Mucosa of stomach (tissue), 1 donor: ENCODE results near the gene ACTL7B.
"Not testable (repeated sequence)": the region's sequence is repeated elsewhere in the genome, so short reads cannot be mapped to it uniquely, and the experiment has no call there.

ENCODE experiments used
- H3K27me3 ChIP-seq: one replicate; pipeline ENCODE4 v1.7.0; 2013; ENCODE audit warnings: mild to moderate bottlenecking, low read length; ENCODE audit not compliant: control insufficient read depth, insufficient read depth
- H3K36me3 ChIP-seq: one replicate; pipeline ENCODE4 v1.7.0; 2013; ENCODE audit warnings: low read length; ENCODE audit not compliant: control insufficient read depth, insufficient read depth
- H3K4me1 ChIP-seq: one replicate; pipeline ENCODE4 v1.7.0; 2013; ENCODE audit warnings: mild to moderate bottlenecking, low read length; ENCODE audit not compliant: control insufficient read depth, insufficient read depth
- H3K4me3 ChIP-seq: one replicate; pipeline ENCODE4 v1.7.0; 2013; ENCODE audit warnings: low read length
- H3K9ac ChIP-seq: one replicate; pipeline ENCODE4 v1.7.0; 2013; ENCODE audit warnings: mild to moderate bottlenecking, low read length, moderate library complexity
- H3K9me3 ChIP-seq: one replicate; pipeline ENCODE4 v1.7.0; 2013; ENCODE audit warnings: mild to moderate bottlenecking, low read length, moderate library complexity; ENCODE audit not compliant: control insufficient read depth
- donor health status: Pancreatic carcinoma.

The ACTL7B gene

GRCh38 chr9:108854094-108854493, 1.7 kb downstream of the ACTL7B start:
- no peak overlapping the region for H3K4me3 ChIP-seq
- no peaks in the 10 kb centered on the region for H3K9me3 ChIP-seq
- H3K27me3 ChIP-seq, result no peaks in the 10 kb centered on the region
- H3K9ac ChIP-seq, result no peak overlapping the region
- no peaks in the 10 kb centered on the region for H3K4me1 ChIP-seq
- H3K36me3 ChIP-seq, result no peaks in the 10 kb centered on the region

- Histone ChIP-seq H3K9ac (no peak overlapping the region), H3K4me3 (no peak overlapping the region), H3K27me3 (no peaks in the 10 kb centered on the region), H3K9me3 (no peaks in the 10 kb centered on the region), H3K36me3 (no peaks in the 10 kb centered on the region), H3K4me1 (no peaks in the 10 kb centered on the region)
These were observed 3.7 kb downstream of the ACTL7B start for GRCh38 chr9:108852079-108852478.

GRCh38 chr9:108851138-108851537, 4.6 kb downstream of the ACTL7B start:
- Histone ChIP-seq H3K27me3 (no peaks in the 10 kb centered on the region), H3K9me3 (no peaks in the 10 kb centered on the region), H3K9ac (no peak overlapping the region), H3K4me1 (no peaks in the 10 kb centered on the region), H3K36me3 (no peaks in the 10 kb centered on the region), H3K4me3 (no peak overlapping the region)

DNA sequence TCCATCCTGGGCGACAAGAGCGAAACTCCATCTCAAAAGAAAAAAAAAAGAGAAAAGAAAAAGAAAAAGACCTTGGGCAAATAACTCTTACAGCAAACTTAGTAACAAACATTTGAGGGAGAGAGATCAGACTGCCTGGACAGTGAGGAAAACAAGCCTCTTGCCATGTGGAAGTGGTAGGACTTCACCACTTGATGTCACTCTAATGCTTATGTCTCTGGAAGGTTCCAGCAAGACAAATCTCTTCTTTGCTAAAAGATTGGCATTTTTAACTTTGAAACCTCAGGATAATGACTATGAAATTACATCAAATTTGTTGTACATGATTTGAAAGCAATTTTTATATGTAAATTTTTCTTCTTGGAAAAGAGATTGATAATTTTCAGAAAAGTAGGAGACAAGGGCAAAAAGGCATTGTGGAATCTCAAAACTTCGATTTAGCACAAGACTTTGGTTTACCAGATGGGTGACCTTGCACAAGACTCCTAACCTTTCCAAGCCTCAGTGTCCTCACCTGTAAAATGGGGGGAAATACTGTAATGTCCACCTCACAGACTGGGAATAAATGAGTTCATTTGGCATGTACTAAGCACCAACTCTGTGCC, 5.4 kb downstream of the ACTL7B start:
- H3K4me3 ChIP-seq, result no peak overlapping the region
- H3K9ac ChIP-seq, result no peak overlapping the region
- H3K4me1 ChIP-seq, result no peaks in the 10 kb centered on the region
- H3K27me3 ChIP-seq, result no peaks in the 10 kb centered on the region
- H3K36me3 ChIP-seq, result no peaks in the 10 kb centered on the region
- no peaks in the 10 kb centered on the region for H3K9me3 ChIP-seq

DNA sequence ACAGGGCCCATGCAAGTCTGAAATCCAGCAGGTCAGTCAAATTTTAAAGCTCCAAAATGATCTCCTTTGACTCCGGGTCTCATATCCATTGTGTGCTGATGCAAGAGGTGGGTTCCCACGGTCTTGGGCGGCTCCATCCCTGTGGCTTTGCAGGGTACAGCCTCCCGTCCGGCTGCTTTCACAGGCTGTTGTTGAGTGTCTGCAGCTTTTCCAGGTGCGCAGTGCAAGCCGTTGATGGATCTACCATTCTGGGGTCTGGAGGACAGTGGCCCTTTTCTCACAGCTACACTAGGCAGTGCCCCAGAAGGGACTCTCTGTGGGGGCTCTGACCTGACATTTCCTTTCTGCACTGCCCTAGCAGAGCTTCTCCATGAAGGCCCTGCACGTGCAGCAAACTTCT, 7.5 kb downstream of the ACTL7B start:
- H3K27me3 ChIP-seq, H3K9me3 ChIP-seq, H3K9ac ChIP-seq, H3K4me3 ChIP-seq, H3K36me3 ChIP-seq, H3K4me1 ChIP-seq: not testable (repeated sequence)

DNA sequence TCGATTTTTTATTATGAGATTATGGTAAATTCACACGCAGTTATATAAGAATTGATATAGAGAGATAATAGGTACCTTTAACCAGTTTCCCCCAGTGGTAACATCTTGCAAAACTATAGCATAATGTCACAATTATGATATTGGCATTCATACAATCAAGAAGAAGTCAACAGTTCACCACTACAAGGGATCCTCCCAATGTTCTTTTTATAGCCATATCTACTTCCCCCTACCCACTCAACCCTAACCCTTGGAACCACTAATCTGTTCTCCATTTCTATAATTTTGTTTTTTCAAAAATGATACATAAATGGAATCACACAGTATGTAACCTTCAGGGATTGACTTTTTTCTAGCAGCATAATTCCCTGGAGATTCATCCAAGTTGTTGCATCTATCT, 9.8 kb downstream of the ACTL7B start:
- H3K27me3 ChIP-seq, result no peaks in the 10 kb centered on the region
- no peaks in the 10 kb centered on the region for H3K9me3 ChIP-seq
- no peak overlapping the region for H3K4me3 ChIP-seq
- H3K9ac ChIP-seq, result no peak overlapping the region
- H3K4me1 ChIP-seq, result no peaks in the 10 kb centered on the region
- no peaks in the 10 kb centered on the region for H3K36me3 ChIP-seq

DNA sequence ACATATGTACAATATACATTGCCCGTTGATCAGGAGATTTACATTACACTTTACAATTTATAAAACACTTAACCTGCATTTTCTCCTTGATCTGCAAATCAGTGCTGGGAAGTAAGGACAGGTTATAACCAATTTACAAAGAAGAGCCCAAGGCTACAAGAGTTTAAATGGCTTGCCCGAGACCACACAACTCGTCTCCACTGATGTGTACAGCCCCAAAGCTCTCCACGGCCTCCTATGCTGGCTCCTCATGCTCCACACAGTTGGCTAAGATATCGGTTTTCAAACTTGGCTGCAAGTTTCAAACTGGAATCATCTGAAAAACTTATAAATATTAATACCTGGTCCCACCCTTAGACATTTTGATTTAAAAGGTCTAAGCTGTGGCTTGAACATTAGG, 10.3 kb downstream of the ACTL7B start:
- Histone ChIP-seq H3K27me3 (no peaks in the 10 kb centered on the region), H3K4me3 (no peak overlapping the region), H3K4me1 (no peaks in the 10 kb centered on the region), H3K9me3 (no peaks in the 10 kb centered on the region), H3K36me3 (no peaks in the 10 kb centered on the region), H3K9ac (no peak overlapping the region)

- no peak overlapping the region for H3K4me3 ChIP-seq
These were observed 10.9 kb downstream of the ACTL7B start for GRCh38 chr9:108844856-108845255.

GRCh38 chr9:108844391-108844790, 11.4 kb downstream of the ACTL7B start:
- H3K27me3 ChIP-seq, result no peaks in the 10 kb centered on the region
- no peaks in the 10 kb centered on the region for H3K9me3 ChIP-seq
- H3K9ac ChIP-seq, result no peak overlapping the region
- H3K36me3 ChIP-seq, result no peaks in the 10 kb centered on the region
- H3K4me1 ChIP-seq, result no peaks in the 10 kb centered on the region
- H3K4me3 ChIP-seq, result no peak overlapping the region

More at GRCh38 chr9:108844856-108845255, 10.9 kb downstream of the ACTL7B start:
- Histone ChIP-seq H3K4me1 (no peaks in the 10 kb centered on the region), H3K9me3 (no peaks in the 10 kb centered on the region), H3K27me3 (no peaks in the 10 kb centered on the region), H3K36me3 (no peaks in the 10 kb centered on the region), H3K9ac (no peak overlapping the region)

GRCh38 chr9:108842610-108843295, 13.0 kb downstream of the ACTL7B start:
- no peak overlapping the region for H3K9ac ChIP-seq
- no peak overlapping the region for H3K4me3 ChIP-seq
- H3K4me1 ChIP-seq, result no peaks in the 10 kb centered on the region
- H3K27me3 ChIP-seq, result no peaks in the 10 kb centered on the region
- H3K36me3 ChIP-seq, result no peaks in the 10 kb centered on the region
- no peaks in the 10 kb centered on the region for H3K9me3 ChIP-seq

DNA sequence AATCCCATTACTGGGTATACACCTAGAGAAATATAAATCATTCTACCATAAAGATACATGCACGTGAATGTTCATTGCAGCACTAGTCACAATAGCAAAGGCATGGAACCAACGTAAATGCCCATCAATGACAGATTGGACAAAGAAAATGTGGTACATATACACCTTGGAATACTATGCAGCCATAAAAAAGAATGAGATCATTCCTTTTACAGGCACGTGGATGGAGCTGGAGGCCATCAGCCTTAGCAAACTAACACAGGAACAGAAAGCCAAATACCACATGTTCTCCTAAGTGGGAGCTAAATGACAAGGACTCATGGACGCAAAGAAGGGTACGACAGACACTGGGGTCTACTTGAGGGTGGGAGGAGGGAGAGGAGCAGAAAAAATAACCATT, 16.2 kb downstream of the ACTL7B start:
- not testable (repeated sequence) for H3K9me3 ChIP-seq, H3K9ac ChIP-seq, H3K36me3 ChIP-seq, H3K4me1 ChIP-seq, H3K27me3 ChIP-seq, H3K4me3 ChIP-seq

DNA sequence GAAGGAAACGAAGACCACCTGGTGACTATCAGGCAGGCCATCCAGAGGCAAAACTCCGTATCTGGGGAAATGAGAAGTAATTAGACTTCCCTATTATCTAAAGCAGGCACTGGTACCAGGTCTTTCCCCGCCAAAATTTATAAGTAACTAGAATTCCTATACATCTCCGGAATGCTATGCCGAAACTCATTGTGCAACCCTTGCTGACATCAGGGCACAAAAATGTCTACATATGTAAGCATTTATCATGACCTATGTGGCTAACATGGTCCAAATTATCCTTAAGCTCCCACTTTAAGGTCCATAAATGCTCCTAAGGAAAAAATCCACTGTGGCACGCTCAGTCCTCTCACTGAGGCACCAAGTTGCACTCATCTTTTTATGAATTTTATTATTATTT, 17.8 kb downstream of the ACTL7B start:
- Histone ChIP-seq H3K9ac (no peak overlapping the region), H3K4me3 (no peak overlapping the region), H3K9me3 (no peaks in the 10 kb centered on the region), H3K27me3 (no peaks in the 10 kb centered on the region), H3K4me1 (no peaks in the 10 kb centered on the region), H3K36me3 (no peaks in the 10 kb centered on the region)

GRCh38 chr9:108837530-108837929, 18.3 kb downstream of the ACTL7B start:
- Histone ChIP-seq H3K4me3 (no peak overlapping the region), H3K27me3 (no peaks in the 10 kb centered on the region), H3K36me3 (no peaks in the 10 kb centered on the region), H3K9ac (no peak overlapping the region), H3K4me1 (no peaks in the 10 kb centered on the region), H3K9me3 (no peaks in the 10 kb centered on the region)
